NCI-H345 treated with DMSO at 0.1 percent for 48 hours (cell line): ENCODE data around the gene SERTAD1.
A peak's percentile ranks its signal among the peaks of the same experiment; 100 is the strongest.
"Not testable (repeated sequence)": the region's sequence is repeated elsewhere in the genome, so short reads cannot be mapped to it uniquely, and the experiment has no call there.

Experiments
- DNase-seq: peaks from one replicate; lab custom pipeline; 2025; ENCODE audit not compliant: unreplicated experiment; lab: John Stamatoyannopoulos, UW

Gene SERTAD1

DNA sequence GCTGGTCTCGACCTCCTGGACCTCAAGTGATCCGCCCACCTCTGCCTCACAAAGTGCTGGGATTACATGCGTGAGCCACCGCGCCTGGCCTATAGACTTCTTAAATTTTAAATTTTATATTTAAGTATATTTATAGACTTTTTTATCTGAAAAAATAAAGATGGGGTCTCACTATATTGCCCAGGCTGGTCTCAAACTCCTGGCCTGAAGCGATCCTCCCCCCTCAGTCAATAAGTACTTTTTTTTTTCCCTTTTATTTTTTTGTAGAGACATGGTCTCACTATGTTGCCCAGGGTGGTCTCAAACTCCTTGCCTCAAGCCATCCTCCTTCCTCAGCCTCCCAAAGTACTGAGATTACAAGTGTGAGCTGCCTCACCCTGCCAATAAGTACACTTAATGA, 1.9 kb downstream of the SERTAD1 start:
- DNase-seq = no peak

GRCh38 chr19:40422748-40423566, 2.8 kb downstream of the SERTAD1 start:
- DNase-seq = no peak

DNA sequence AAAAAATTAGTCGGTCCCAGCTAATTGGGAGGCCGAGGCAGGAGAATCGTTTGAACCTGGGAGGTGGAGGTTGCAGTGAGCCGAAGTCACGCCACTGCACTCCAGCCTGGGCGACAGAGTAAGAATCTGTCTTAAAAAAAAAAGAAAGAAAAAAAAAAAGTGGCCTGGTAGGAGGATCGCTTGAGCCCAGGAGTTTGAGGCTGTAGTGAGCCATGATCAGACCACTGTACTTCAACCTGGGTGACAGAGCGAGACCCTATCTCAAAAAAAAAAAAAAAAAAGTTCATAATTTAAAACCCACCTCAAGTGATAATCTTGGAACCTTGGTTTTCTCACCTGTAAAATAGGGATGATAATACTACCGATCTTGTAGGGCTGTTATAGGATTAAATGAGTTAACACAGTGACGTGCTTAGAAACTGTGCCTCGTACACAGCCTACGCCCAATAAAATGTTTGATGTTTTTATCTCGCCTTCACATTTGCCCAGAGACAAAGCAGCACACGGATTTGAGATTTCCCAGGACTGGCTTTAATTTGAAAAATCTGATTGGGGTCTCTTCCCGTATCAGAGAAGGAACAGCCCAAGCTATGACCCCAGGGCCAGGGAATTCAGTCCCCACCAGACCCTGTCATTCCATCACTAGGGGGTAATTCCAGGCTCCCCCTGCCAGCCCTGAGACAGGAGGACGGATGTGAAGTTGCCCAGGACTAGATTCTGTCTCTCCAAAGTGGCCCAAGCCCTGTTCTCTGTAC, 3.6 kb downstream of the SERTAD1 start:
- no peak for DNase-seq

GRCh38 chr19:40420766-40421765, 4.7 kb downstream of the SERTAD1 start:
- DNase-seq = peak; percentile 92

GRCh38 chr19:40420451-40420765, 5.4 kb downstream of the SERTAD1 start:
- no peak for DNase-seq

GRCh38 chr19:40419780-40420179, 6.0 kb downstream of the SERTAD1 start:
- no peak for DNase-seq

DNA sequence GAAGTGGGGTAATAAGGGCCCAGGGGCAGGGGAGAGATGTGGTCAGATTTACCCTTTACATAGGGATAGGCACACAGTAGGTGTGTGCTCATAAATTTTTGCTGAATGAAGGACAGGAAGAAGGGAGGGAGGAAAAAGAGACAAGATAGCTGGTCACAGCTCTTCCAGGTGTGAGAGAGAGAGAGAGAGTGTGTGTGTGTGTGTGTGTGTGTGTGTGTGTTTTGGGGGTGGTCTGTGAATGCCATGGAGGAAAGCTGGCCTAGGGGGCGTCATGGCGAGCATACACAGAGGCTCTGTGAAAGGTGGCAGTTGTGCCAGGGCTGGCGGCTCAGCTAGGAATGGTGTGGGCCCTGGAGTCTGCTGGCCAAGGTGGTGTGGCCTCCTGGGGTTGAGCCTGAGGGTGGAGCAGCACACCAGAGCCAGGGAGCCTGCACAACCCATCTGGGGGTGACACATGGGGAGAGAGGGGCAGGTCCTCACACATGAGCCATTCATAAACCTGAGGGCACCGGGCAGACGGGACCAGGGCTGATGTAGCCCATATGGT, 6.7 kb downstream of the SERTAD1 start:
- no peak for DNase-seq

DNA sequence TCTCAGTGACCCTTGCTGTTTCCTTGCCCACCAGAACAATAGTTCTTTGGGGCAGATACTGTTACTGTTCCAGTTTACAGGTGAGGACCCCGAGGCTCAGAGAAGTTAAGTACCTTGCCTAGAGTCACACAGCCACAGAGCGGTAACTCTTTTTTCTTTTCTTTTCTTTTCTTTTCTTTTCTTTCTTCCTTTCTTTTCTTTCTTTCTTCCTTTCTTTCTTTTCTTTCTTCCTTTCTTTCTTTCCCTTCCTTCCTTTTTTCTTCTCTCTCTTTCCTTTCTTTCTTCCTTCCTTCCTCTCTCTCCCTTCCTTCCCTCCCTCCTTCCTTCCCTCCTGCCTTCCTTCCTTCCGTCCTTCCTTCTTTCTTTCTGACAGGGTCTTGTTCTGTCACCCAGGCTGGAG, 7.8 kb downstream of the SERTAD1 start:
- DNase-seq = no peak

DNA sequence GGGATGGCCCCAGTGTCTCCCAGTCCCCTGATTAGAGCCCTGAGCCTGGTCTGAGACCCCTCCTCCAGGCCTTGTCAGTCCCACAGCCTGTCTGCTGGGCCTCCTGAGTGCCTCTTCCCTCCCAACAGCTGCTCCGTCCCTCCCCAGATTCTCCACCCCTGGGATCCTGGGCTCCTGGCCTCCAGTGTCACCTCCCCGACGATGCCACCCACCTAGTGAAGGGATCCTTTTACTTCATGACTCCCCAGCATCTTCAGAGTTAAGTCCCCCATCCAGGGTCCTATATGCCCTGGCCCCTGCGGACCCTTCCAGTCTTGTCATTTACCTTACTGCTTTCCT, 8.2 kb downstream of the SERTAD1 start:
- DNase-seq = no peak

- DNase-seq = no peak
Measured at GRCh38 chr19:40416918-40417642, 8.7 kb downstream of the SERTAD1 start.

DNA sequence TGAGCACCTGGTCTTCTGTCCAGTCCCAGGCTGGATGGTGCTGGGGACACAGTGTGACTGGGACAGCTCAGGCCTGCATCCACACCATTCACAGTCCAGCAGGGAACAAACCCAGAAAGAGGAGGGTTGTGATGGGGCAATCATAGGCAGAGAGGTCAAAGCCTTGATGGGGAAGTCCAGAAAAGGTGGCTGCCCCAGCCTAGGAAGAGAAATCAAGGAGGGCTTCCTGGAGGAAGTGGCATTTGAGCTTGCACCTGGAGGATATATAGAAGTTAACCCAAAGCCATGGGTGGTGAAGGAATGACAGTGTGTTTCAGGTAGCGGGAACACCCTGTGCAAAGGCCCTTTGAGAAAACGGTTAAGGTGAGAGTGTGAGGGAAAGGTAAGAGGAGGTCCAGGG, 10.0 kb downstream of the SERTAD1 start:
- no peak for DNase-seq

DNA sequence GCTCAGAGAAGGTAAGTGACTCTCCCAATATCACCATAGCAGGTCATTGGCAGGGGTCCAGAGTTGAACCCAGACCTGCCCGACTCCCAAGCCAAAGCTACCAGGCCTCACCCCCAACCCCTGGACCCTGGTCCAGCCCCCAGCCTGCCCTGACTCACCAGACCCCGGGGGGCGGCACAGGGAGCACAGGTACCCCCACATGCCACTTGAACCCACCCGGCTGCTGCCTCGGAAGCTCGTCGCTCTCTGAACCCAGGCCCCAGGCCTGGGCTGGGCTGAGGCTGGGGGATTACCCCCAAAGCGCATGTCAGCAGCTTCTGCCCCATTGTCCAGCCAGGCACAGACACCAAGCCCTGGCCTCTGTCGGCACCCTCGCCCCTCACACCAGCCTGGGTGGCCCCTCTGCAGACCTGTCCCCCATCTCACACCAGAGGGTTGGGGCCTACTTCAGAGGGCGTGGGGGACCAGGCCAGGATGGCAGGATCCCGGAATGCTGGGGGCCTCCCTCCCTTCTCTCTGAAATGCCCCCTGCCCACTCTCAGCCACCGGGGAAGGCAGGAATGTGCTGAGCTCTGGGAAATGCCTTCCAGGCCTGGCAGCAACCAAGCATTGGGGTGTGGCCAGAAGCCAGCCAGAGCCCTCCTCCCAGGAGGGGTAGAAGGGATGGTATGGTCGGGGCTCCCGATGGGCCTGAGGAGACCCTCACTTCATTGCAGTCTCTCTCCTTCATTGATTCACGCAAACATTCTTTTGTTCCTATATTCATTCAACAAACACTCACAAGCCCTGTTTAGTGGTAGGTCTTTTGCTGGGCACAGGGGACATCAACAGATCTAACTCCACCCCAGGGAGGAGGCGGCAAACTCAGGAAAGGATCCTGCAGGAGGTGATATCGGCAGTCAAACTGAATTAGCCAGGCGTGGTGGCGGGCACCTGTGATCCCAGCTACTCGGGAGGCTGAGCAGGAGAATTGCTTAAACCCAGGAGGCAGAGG, 11.0 kb downstream of the SERTAD1 start:
- DNase-seq = no peak

- DNase-seq = no peak
Measured at GRCh38 chr19:40413291-40413845, 12.4 kb downstream of the SERTAD1 start, which contains the start of gene PRX. Gene PRX (minus strand): TSS chr19:40413378. CDS start chr19:40407932, 5,446 bp downstream.

DNA sequence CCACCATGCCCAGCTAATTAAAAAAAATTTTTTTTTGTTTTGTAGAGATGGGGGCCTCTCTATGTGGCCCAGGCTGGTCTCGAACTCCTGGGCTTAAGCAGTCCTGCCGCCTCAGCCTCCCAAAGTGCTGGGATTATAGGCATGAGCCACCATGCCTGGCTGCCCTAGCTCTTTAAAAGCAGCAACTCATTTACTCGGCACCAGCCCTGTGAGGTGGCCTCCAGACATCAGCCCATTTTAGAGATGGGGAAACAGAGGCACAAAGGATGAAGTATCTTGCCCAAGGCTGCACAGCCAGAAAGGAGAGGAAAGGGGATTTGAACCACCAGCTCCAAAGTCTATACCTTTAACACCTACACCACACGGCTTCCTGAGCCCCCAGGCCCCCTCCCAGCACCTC, 12.9 kb downstream of the SERTAD1 start:
- no peak for DNase-seq

GRCh38 chr19:40411958-40412499, 13.8 kb downstream of the SERTAD1 start:
- DNase-seq = no peak

GRCh38 chr19:40411125-40411842, 14.5 kb downstream of the SERTAD1 start:
- no peak for DNase-seq

- no peak for DNase-seq
Measured at GRCh38 chr19:40410030-40410389, 15.8 kb downstream of the SERTAD1 start.

GRCh38 chr19:40408598-40408925, 17.2 kb downstream of the SERTAD1 start:
- DNase-seq = not testable (repeated sequence)
